NCI-H2029 treated with DMSO at 0.1 percent for 48 hours (cell line): ENCODE results near the gene RNF167.
A peak's percentile ranks its signal among the peaks of the same experiment; 100 is the strongest.
"Not testable (repeated sequence)": the region's sequence is repeated elsewhere in the genome, so short reads cannot be mapped to it uniquely, and the experiment has no call there.

Experiments used
- DNase-seq: peaks from one replicate; lab custom pipeline; 2025; lab: John Stamatoyannopoulos, UW

RNF167 gene

DNA sequence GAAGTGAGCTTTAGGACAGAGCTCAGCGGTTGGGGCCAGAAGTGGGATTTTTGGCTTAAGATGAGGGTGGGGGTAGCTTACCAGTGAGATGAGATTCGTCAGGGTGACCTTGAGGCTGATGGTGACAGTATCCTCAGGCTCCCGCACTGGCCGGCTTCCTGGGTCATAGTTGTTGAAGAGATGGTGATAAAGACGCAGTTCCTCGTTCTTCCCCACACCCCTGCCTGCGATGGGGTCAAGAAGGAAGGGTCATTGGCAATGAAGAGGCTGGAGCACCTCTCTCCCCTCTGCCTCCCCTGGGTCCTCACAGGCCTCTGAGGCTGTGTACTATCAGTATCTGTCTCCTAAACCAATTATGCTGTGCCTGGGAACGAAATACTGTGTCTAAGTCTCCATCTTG is 37.5 kb upstream of the RNF167 start:
- DNase-seq = no peak

DNA sequence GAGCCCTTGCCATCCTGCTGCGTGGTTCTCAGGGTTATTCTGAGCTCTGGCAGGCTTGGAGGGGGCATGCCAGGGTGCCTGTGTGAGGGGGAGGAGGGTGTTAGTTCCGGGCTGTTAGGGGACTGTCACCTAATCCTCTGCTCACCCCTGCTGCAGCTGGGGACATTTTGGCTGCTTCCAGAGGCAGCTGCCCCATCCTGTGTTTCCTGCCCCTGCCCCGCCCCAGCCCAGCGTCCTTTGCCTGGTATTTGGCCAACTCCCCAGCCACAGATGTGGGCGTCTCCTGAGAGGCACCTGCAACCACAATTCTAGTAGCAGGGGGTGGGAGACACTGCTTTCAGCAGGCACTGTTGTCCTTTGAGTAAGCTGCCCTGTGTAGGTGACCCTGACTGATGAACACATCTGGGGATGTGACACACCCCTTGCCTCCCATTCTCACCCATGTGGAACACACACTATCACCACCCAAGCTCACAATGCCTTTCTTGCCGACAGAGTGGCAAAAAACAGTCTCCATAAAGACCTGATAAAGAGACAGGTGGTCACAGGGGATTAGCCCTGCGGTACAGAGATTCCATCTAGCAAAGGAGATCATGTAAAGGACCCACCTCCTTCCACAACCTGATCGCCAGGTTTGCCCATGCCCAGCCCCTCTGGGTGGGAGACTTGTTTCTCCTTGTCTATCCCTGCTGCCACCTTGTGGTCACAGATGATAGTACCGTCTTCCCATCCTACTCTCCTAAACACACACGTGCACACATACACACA is 36.8 kb upstream of the RNF167 start, which contains the start of gene CHRNE:
TSS of gene CHRNE (minus strand) at position 48 of the 768 bp plus-strand sequence. CDS start at position 13, 35 bp downstream.
- peak; percentile 43 for DNase-seq

DNA sequence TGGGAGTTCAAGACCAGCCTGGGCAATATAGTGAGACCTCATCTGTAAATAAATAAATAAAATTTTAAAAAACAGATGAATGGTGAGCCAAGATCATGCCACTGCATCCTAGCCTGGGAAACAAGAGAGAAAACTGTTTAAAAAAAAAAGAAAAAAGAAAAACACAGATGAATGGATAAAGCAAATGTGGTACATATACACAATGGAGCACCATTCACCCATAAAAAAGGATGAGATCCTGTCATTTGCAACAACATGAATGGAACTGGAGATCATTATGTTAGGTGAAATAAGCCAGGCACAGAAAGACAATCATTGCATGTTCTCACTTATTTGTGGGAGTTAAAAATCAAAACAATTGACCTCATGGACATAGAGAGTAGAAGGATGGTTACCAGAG is 33.4 kb upstream of the RNF167 start:
- DNase-seq = not testable (repeated sequence)

DNA sequence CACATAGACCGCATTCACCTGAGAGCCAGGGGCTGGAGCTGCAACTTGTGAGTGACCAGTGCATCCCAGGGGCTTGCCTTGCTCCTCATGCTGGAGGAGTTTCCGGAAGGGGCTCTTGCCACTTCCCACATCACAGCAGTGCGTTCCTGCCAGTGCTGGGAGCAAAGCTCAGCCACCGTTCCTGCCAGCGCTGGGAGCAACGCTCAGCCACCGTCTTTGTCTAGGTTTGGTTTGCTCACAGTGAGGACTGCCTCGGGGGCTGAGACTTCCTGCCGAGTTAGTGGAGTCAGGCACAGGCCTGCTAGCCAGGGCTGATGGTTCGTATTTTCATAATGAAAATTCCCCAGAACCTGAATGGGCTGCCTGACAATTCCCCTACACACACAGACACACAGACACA is 31.8 kb upstream of the RNF167 start:
- no peak for DNase-seq

DNA sequence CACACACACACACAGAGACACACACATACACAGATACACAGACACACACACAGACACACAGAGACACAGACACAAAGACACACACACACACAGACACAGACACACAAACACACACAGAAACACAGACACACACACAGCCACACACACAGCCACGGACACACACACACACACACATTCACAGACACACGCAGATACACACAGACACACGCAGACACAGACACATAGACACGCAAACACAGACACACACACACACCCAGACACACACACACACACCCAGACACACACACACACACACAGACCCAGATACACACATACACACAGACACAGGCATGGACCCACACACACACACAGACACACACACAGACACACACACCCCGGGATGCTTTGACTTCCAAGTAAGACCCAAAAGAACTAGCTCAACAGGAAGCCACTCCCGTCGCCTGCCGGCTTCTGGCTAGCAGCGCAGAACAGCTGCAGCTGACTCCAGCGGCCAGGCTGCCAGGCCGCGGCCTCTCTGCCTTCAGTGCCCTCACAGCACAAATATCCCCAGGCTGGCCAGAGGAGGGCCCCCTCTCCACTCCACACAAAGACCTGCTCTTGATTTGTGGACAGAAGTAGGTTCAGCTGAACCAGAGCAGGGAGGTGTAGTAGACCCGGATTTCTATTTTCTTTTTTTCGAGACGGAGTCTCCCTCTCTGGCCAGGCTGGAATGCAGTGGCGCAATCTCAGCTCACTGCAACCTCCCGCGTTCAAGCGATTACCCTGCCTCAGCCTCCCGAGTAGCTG is 31.2 kb upstream of the RNF167 start:
- peak; percentile 35 for DNase-seq

DNA sequence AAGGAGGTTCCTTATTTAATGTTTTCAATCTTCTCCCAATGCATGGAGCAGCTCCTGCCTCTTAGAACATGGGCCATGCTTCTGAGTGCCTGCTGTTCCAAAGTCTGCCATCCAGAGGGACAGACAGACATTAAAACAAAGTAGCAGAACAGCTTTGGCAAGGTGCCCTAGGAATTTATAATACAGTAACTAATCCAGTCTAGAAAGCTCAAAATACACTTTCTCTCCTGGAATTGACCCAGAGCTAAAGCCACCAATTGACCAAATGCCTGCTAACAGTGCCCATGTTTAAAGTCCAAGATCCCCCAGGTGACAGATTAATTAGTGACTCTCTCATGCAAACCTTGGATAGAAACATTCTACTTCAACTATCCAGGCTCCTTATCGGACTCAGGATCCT is 26.1 kb upstream of the RNF167 start:
- no peak for DNase-seq

DNA sequence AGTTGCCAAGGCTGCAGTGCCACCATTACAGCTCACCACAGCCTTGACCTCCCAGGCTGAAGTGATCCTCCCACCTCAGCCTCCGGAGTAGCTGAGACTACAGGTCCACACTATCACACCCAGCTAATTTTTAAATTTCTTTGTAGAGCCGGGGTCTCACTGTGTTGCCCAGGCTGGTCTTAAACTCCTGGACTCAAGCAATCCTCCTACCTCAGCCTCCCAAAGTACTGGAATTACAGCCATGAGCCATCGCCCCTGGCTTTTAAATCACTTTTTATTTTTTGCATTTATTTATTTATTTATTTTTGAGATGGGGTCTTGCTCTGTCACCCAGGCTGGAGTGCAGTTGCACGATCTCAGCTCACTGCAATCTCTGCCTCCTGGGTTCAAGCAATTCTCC is 25.5 kb upstream of the RNF167 start:
- not testable (repeated sequence) for DNase-seq

DNA sequence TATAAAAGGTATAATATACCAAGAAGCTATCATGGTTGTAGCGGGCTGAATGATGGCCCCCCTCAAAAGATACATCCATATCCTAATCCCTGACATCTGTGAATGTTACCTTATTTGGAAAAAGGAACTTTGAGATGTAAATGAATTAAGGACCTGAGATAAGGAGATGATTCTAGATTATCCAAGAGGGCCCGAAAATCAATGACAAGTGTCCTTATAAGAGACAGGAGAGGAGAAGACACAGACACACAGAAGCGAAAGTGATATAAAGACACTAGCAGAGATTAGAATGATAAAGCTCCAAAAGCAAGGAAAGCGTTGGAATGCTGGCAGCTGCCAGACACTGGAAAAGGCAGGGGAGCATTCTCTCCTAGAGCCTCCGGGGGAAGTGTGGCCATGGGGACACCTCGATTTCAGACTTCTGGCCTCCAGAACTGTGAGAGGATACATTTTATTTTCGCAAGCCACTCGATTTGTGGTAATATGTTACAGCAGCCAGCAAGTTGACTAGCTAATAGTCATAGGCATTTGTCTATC is 20.5 kb upstream of the RNF167 start:
- DNase-seq = no peak

DNA sequence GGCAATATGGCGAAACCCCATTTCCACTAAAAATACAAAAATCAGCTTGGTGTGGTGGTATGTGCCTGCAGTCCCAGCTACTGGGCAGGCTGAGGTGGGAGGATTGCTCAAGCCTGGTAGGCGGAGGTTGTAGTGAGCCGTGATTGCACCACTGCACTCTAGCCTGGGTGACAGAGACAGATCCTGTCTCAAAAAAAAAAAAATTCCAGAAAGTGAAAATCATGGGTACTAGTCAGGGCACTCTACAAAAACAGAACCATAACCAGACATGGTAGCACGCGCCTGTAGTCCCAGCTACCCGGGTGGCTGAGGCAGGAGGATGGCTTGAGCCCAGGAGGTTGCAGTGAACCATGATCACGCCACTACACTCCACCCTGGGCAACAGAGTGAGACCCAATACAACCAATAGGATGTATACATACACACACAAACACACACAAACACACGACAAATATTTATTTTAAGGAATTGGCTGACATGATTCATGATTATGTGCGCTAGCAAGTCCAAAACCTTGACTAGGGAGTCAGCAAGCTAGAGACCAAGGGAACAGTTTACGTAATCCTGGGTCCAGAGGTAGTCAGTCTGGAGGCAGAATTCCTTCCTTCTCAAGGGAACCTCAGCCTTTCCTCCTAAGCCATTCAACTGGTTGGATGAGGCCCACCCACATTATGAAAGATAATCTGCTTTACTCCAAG is 19.6 kb upstream of the RNF167 start:
- no peak for DNase-seq

DNA sequence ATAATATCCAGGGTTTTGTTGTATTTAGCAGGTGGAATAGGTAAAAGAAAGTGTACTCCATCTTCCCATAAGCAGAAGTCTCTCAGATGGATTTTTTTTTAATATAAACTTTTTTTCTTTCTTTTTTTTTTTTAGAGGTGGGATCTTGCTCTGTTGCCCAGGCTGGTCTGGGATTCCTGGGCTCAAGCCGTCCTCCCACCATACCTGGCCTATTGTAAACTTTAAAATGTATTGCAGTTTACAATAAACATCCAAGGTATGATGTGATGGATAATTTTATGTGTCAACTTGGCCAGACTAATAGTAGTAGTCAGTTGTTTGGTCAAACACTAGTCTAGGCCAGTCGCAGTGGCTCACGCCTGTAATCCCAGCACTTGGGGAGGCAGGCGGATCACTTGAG is 18.7 kb upstream of the RNF167 start:
- DNase-seq = no peak

DNA sequence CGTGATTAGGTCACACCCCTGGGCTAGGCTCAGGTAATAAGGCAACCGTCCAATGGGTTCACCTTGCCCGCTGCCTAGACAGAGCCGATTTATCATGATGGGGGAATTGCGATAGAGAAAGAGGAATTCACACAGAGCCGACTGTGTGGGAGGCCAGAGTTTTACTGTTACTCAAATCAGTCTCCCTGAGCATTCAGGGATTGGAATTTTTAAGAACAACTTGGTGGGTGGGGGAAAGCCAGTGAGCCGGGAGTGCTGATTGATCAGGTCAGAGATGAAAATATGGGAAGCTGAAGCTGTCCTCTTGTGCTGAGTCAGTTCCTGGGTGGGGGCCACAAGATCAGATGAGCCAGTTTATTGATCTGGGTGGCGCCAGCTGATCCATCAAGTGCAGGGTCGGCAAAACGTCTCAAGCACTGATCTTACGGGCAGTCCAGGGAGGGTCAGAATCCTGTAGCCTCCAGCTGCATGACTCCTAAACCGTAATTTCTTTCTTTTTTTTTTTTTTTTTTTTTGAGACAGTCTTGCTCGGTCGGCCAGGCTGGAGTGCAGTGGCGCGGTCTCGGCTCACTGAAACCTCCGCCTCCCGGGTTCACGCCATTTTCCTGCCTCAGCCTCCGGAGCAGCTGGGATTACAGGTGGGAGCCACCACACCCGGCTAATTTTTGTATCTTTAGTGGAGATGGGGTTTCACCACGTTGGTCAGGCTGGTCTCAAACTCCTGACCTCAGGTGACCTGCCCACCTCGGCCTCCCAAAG is 13.3 kb upstream of the RNF167 start:
- DNase-seq = not testable (repeated sequence)

DNA sequence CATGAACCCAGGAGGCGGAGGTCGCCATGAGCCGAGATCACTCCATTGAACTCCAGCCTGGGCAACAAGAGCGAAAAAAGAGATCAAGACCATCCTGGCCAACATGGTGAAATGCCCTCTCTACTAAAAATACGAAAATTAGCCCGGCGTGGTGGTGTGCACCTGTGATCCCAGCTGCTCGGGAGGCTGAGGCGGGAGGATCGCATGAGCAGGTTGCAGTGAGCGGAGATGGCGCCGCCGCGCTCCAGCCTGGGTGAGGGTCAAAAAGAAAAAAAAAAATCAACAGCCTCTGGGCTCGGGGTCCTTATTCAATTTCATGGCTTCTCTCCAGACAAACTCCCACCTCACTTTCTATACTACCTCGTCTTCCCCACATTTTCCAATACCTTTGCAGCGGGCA is 11.2 kb upstream of the RNF167 start:
- no peak for DNase-seq

DNA sequence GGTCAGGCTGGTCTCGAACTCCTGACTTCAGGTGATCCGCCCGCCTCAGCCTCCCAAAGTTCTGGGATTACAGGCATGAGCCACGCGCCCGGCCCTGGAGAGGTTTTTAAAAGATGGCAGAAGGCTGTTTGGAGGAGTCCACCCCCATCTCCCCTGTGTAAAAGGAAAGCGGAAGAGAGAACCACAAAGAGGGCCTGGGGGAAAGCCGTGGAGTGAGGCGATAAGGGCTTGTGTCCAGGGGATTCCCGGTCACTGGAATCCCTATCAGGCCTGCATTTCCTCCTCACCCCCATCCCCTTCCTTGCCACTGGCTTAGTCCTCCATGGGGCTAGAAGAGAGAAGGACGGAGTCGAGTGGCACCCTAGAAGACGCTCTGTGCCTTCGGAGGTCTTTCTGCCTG is 8.1 kb upstream of the RNF167 start, which contains the start of gene GP1BA:
TSS of gene GP1BA (plus strand) at position 315 of the 400 bp plus-strand sequence. CDS start 328 bp downstream, outside the sequence.
- no peak for DNase-seq

DNA sequence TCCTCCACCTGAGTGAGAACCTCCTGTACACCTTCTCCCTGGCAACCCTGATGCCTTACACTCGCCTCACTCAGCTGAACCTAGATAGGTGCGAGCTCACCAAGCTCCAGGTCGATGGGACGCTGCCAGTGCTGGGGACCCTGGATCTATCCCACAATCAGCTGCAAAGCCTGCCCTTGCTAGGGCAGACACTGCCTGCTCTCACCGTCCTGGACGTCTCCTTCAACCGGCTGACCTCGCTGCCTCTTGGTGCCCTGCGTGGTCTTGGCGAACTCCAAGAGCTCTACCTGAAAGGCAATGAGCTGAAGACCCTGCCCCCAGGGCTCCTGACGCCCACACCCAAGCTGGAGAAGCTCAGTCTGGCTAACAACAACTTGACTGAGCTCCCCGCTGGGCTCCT is 7.3 kb upstream of the RNF167 start:
- DNase-seq = no peak

DNA sequence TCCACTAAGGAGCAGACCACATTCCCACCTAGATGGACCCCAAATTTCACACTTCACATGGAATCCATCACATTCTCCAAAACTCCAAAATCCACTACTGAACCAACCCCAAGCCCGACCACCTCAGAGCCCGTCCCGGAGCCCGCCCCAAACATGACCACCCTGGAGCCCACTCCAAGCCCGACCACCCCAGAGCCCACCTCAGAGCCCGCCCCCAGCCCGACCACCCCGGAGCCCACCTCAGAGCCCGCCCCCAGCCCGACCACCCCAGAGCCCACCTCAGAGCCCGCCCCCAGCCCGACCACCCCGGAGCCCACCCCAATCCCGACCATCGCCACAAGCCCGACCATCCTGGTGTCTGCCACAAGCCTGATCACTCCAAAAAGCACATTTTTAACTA is 6.4 kb upstream of the RNF167 start:
- DNase-seq = no peak

DNA sequence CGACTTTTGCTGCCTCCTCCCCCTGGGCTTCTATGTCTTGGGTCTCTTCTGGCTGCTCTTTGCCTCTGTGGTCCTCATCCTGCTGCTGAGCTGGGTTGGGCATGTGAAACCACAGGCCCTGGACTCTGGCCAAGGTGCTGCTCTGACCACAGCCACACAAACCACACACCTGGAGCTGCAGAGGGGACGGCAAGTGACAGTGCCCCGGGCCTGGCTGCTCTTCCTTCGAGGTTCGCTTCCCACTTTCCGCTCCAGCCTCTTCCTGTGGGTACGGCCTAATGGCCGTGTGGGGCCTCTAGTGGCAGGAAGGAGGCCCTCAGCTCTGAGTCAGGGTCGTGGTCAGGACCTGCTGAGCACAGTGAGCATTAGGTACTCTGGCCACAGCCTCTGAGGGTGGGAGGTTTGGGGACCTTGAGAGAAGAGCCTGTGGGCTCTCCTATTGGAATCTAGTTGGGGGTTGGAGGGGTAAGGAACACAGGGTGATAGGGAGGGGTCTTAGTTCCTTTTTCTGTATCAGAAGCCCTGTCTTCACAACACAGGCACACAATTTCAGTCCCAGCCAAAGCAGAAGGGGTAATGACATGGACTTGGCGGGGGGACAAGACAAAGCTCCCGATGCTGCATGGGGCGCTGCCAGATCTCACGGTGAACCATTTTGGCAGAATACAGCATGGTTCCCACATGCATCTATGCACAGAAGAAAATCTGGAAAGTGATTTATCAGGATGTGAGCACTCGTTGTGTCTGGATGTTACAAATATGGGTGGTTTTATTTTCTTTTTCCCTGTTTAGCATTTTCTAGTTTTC is 5.7 kb upstream of the RNF167 start:
- DNase-seq = no peak

DNA sequence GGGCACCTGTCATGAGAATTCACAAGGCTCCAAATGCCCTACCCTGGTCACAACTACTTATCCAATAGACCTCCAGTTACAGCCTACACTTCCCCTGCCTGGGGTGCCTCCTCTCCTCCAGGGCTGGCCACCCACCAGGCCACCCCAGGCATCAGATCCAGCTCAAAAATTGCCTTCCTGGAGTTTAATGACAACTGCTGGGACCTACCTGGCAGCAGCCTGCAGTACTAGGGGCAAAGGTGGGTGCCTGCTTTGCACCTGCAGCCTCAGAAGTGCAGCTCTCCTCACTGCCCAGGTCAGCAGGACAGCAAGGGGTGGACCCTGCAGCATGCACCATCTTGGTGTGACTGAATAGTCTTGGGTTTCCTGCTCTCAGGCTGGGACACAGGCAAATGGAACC is 4.4 kb upstream of the RNF167 start:
- DNase-seq = no peak

DNA sequence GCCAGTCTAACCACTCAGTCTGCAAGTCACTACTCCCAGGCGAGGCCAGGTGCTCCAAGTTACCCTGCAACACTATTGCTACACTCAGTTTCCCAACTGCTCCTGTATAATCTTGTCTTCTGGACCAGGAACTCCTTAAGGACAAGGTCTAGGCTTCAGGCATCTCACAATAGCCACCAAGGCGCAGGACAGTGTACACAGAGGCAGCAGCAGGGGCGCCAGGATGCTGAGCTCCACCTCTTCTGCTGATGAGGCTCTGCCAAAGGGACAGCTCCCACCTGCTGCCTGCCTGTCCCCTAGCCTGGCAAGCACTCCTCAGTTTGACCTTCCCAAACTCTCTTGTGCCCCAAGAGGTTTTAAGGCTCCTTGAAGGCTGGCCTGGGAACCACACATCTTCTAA is 3.6 kb upstream of the RNF167 start:
- DNase-seq = no peak

DNA sequence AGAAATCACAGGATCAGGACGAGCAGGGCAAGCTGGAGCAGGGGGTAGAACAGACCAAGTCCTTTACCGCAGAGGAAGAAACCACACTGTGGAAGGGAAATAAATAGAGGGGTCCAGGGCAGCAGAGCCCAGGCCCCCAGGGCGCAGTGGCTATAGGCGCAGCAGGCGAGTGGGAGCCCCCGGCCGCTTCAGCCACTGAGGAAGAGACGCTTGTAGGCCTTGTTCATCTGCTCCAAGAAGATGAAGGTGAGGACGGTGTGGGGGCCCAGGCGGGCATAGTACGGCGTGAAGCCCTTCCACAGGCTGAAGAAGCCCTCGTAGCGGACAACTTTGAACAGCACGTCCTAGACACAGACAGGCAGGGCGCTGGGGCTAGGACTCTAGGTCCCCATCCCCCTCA is 2.5 kb upstream of the RNF167 start:
- no peak for DNase-seq

DNA sequence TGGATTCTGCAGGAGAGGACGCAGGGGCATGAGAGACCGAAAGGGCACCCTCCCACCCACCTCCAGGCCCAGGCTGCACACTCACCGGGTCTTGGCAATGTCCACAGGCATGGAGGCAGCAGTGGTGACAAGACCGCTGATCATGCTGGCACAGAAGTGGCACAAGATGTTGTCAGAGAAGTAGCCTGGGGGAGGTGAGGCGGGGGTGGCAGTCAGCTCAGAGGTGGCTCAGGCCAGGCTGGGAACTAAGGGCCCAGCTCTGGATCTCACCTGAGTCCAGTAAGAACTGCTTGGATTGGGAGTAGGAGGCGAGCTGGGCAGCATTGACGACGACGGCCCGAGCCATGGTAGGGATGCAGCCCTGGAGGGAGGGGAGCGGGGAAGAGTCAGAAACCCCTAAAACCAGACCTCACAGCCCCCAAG is 2.0 kb upstream of the RNF167 start:
- DNase-seq = no peak
